Measurements from ENCODE around the gene IQGAP3. TPM values are rescaled to one million over a fixed set of nuclear protein-coding genes. Genes with fewer than 3 reads are reported as not detected.

The IQGAP3 gene
- total RNA-seq, 4 donors from 2014 or later, result 0.06 to 1.1 (median 0.50) TPM; not detected in 1

DNA sequence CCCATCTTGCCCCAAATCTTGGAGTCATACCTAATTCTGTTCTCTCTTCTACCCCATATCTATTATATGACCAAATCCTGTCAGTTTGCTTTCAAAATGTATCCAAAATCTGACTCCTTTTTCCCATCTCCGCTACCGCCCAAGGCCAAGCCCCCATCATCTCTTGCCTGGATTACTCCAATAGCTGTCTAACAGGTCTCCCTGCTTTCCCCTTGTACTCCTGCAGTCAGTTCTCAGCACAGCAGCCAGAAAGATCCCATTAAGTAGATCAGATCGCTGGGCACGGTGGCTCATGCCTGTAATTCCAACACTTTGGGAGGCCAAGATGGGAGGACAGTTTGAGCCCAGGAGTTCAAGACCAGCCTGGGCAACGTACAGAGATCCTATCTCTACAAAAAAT is 19.8 kb downstream of the IQGAP3 start:
- no peak overlapping the region for H3K4me3 ChIP-seq
- TF ChIP-seq EP300 (IDR thresholded peaks at IDR 0.05) (no peak), POLR2A (IDR thresholded peaks at IDR 0.05; ENCODE audit: low read depth) (no peak), POLR2AphosphoS5 (IDR thresholded peaks at IDR 0.05) (no peak)
- TF ChIP-seq, protein P1, sequence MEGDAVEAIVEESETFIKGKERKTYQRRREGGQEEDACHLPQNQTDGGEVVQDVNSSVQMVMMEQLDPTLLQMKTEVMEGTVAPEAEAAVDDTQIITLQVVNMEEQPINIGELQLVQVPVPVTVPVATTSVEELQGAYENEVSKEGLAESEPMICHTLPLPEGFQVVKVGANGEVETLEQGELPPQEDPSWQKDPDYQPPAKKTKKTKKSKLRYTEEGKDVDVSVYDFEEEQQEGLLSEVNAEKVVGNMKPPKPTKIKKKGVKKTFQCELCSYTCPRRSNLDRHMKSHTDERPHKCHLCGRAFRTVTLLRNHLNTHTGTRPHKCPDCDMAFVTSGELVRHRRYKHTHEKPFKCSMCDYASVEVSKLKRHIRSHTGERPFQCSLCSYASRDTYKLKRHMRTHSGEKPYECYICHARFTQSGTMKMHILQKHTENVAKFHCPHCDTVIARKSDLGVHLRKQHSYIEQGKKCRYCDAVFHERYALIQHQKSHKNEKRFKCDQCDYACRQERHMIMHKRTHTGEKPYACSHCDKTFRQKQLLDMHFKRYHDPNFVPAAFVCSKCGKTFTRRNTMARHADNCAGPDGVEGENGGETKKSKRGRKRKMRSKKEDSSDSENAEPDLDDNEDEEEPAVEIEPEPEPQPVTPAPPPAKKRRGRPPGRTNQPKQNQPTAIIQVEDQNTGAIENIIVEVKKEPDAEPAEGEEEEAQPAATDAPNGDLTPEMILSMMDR (IDR thresholded peaks at IDR 0.05), result no peak
- DNase-seq (ENCODE audit: extremely low spot score), result no peak
- H3K36me3 ChIP-seq, result no peaks in the 10 kb centered on the region
- 72% methylated on average over 5 of the region's 5 CpGs for WGBS
- H3K9me3 ChIP-seq, result no peaks in the 10 kb centered on the region
- no peaks in the 10 kb centered on the region for H3K27me3 ChIP-seq
- H3K27ac ChIP-seq (replicated peaks in 1 of 4), result no peak overlapping the region
- peaks cover 0 to 10% (median 4%) of the 10 kb centered on the region in 4 donors for H3K4me1 ChIP-seq
- intact Hi-C loops (cut with DNase I), result no loop called here

DNA sequence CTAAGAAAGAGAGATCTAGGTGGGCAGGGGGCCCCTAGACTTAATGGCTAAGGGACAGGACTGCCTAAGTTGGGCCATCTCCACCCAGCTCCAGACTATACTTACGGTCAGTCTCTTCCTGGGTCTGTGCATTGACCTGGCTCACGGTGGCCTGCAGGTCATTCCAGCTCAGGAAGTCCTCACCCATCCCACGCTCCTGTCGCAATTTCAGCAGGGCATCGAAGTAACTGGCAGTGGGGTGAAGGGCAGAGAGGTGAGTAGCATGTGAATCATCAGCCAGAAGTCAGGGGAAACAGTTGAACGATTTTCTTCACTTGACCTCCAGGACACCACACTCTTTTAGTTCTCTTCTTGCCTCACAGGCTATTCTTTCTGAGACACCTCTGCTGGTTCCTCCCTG is 20.5 kb downstream of the IQGAP3 start:
- Histone ChIP-seq H3K27ac (replicated peaks in 1 of 4) (no peak overlapping the region), H3K27me3 (no peaks in the 10 kb centered on the region), H3K9me3 (no peaks in the 10 kb centered on the region), H3K4me1 (peaks cover 0 to 10% (median 4%) of the 10 kb centered on the region in 4 donors), H3K36me3 (no peaks in the 10 kb centered on the region), H3K4me3 (no peak overlapping the region)
- WGBS, result 88% methylated on average over 6 of the region's 6 CpGs
- intact Hi-C loops (cut with DNase I), result no loop called here
- TF ChIP-seq, protein P1 (IDR thresholded peaks at IDR 0.05), result no peak
- no peak for TF ChIP-seq POLR2A (IDR thresholded peaks at IDR 0.05; ENCODE audit: low read depth)
- TF ChIP-seq POLR2AphosphoS5 (IDR thresholded peaks at IDR 0.05), result no peak
- no peak for TF ChIP-seq EP300 (IDR thresholded peaks at IDR 0.05)
- no peak for DNase-seq (ENCODE audit: extremely low spot score)

DNA sequence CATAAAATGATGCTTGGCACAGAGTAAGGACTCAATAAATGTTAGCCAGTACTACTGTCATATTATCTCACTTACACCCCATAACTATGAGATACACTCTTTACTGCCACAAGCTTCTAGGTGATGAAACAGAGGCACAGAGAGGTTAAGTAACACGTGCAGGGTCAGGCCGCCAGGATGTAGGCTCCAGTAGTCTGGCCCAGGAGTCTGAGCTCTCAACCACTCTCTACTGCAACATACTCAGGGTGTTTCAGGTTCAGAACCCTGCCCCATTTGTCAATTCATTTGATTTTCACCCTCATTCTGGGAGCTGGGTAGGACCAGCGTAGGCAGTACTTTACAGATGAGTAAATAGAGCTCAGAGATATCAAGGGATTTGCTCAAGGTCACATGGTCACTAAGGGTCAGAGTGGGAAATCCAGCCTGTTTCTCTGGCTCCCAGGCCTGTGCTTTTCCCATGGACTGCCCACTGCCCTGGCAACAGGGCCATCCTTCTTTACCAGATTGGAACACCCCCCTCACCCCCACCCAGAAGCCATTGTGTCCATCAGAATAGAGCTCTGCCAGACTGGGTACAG is 21.2 kb downstream of the IQGAP3 start:
- no peak for DNase-seq (ENCODE audit: extremely low spot score)
- H3K27ac ChIP-seq (replicated peaks in 1 of 4), result no peak overlapping the region
- H3K4me1 ChIP-seq, result peaks cover 0 to 10% (median 4%) of the 10 kb centered on the region in 4 donors
- no peak for TF ChIP-seq EP300 (IDR thresholded peaks at IDR 0.05)
- no peak for TF ChIP-seq POLR2A (IDR thresholded peaks at IDR 0.05; ENCODE audit: low read depth)
- TF ChIP-seq, protein P1 (IDR thresholded peaks at IDR 0.05), result no peak
- no peak for TF ChIP-seq POLR2AphosphoS5 (IDR thresholded peaks at IDR 0.05)
- intact Hi-C loops (cut with DNase I), result no loop called here
- 91% methylated on average over 3 of the region's 3 CpGs for WGBS
- H3K4me3 ChIP-seq, result no peak overlapping the region
- no peaks in the 10 kb centered on the region for H3K9me3 ChIP-seq
- no peaks in the 10 kb centered on the region for H3K36me3 ChIP-seq
- no peaks in the 10 kb centered on the region for H3K27me3 ChIP-seq

DNA sequence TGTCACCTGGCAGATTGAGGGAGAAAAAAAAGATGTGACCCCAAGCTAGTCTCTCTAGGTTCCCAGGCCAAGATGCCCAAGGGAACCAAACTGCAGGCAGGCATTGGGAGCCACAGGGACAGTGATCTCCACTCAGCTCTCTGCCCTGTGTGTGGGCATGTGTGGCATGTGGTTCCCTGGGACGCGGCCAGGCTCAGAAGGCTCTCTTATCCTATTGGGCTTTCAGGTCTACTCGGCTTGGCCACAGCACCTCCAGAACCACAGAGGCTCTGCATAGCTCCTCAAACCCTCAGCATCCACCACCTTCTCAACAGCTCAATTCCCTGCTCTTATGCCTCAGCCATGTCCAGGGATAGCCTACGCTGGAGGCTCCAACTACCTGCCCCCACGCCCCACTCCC is 22.0 kb downstream of the IQGAP3 start:
- no peaks in the 10 kb centered on the region for H3K27me3 ChIP-seq
- peaks cover 0 to 10% (median 4%) of the 10 kb centered on the region in 4 donors for H3K4me1 ChIP-seq
- H3K4me3 ChIP-seq, result no peak overlapping the region
- no peak overlapping the region for H3K27ac ChIP-seq (replicated peaks in 1 of 4)
- H3K36me3 ChIP-seq, result no peaks in the 10 kb centered on the region
- TF ChIP-seq POLR2AphosphoS5 (IDR thresholded peaks at IDR 0.05), result no peak
- TF ChIP-seq, protein P1 (IDR thresholded peaks at IDR 0.05), result no peak
- no peak for TF ChIP-seq POLR2A (IDR thresholded peaks at IDR 0.05; ENCODE audit: low read depth)
- no peak for TF ChIP-seq EP300 (IDR thresholded peaks at IDR 0.05)
- no peak for DNase-seq (ENCODE audit: extremely low spot score)
- intact Hi-C loops (cut with DNase I), result no loop called here
- no peaks in the 10 kb centered on the region for H3K9me3 ChIP-seq
- WGBS, result 71% methylated on average over 4 of the region's 5 CpGs

DNA sequence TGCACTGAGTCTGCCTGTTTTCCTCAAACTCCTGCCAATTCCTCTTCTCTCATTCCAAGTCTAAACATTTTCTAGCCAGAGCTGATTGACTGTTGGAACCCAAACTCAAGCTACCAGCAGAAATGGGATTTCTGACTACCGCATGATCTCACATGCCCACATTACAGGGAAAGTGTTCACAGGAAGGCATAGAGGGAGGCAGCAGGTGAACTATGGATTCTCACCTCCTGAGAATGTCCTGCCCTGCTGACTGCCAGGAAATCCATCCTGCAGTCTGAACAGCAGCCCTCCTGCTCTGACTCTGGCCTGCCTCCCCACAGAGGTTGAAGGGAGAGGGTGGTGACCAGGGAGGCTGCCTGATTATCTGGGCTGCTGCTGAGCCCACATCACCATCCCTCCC is 22.5 kb downstream of the IQGAP3 start:
- 100% methylated on average over 1 of the region's 1 CpG for WGBS
- intact Hi-C loops (cut with DNase I), result no loop called here
- DNase-seq (ENCODE audit: extremely low spot score), result no peak
- no peak for TF ChIP-seq POLR2A (IDR thresholded peaks at IDR 0.05; ENCODE audit: low read depth)
- TF ChIP-seq, protein P1 (IDR thresholded peaks at IDR 0.05), result no peak
- no peaks in the 10 kb centered on the region for H3K36me3 ChIP-seq
- peaks cover 0 to 10% (median 4%) of the 10 kb centered on the region in 4 donors for H3K4me1 ChIP-seq
- H3K27ac ChIP-seq (replicated peaks in 1 of 4), result no peak overlapping the region
- H3K4me3 ChIP-seq, result no peak overlapping the region
- H3K9me3 ChIP-seq, result no peaks in the 10 kb centered on the region
- H3K27me3 ChIP-seq, result no peaks in the 10 kb centered on the region

All from esophagus muscularis mucosa (tissue), 4 donors.